Measurements from ENCODE around the gene KCTD10.
"Not testable (repeated sequence)": the region's sequence is repeated elsewhere in the genome, so short reads cannot be mapped to it uniquely, and the experiment has no call there.

The KCTD10 gene

DNA sequence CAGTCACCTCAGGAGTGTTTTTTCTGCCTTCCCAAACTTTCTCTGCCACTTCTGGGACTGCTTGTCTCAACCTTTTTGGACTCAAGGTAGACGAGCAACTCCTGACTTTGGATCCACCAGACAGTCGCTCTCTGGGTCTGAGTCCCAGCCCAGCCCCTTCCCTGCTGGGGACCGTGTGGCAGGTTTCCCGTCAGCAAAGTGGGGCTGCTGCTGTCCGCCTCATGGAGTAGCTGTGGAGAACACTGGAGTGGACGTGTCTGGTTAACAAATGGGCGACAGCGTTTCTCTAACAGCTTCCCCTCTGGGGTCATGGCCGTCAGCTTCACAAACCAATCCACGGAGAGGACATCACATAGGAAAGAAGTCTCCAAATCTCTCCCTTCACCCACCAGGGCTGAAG, 54.8 kb downstream of the KCTD10 start:
- Histone ChIP-seq H3K4me3 (replicated peaks; ENCODE audit: low read depth, low read length) (no peak overlapping the region), H3K36me3 (ENCODE audit: control insufficient read depth, insufficient read depth, low read length) (no peaks in the 10 kb centered on the region), H3K27me3 (replicated peaks; ENCODE audit: control insufficient read depth, insufficient read depth, low read length) (no peaks in the 10 kb centered on the region; the same call in 1 of the 2 replicates)
- no peak for DNase-seq (ENCODE audit: extremely low read depth, insufficient read length)
- TF ChIP-seq, protein P1, sequence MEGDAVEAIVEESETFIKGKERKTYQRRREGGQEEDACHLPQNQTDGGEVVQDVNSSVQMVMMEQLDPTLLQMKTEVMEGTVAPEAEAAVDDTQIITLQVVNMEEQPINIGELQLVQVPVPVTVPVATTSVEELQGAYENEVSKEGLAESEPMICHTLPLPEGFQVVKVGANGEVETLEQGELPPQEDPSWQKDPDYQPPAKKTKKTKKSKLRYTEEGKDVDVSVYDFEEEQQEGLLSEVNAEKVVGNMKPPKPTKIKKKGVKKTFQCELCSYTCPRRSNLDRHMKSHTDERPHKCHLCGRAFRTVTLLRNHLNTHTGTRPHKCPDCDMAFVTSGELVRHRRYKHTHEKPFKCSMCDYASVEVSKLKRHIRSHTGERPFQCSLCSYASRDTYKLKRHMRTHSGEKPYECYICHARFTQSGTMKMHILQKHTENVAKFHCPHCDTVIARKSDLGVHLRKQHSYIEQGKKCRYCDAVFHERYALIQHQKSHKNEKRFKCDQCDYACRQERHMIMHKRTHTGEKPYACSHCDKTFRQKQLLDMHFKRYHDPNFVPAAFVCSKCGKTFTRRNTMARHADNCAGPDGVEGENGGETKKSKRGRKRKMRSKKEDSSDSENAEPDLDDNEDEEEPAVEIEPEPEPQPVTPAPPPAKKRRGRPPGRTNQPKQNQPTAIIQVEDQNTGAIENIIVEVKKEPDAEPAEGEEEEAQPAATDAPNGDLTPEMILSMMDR (IDR thresholded peaks at IDR 0.05; ENCODE audit: insufficient read depth, low read length, poor library complexity, severe bottlenecking), result no peak

GRCh38 chr12:109421355-109422087, 55.6 kb downstream of the KCTD10 start:
- no peak overlapping the region for H3K4me3 ChIP-seq (replicated peaks; ENCODE audit: low read depth, low read length)
- H3K36me3 ChIP-seq (ENCODE audit: control insufficient read depth, insufficient read depth, low read length), result no peaks in the 10 kb centered on the region
- no peaks in the 10 kb centered on the region; the same call in 1 of the 2 replicates for H3K27me3 ChIP-seq (replicated peaks; ENCODE audit: control insufficient read depth, insufficient read depth, low read length)
- no peak for DNase-seq (ENCODE audit: extremely low read depth, insufficient read length)
- TF ChIP-seq, protein P1 (IDR thresholded peaks at IDR 0.05; ENCODE audit: insufficient read depth, low read length, poor library complexity, severe bottlenecking), result no peak

- Histone ChIP-seq H3K4me3 (replicated peaks; ENCODE audit: low read depth, low read length) (no peak overlapping the region), H3K36me3 (ENCODE audit: control insufficient read depth, insufficient read depth, low read length) (no peaks in the 10 kb centered on the region), H3K27me3 (replicated peaks; ENCODE audit: control insufficient read depth, insufficient read depth, low read length) (no peaks in the 10 kb centered on the region; the same call in 1 of the 2 replicates)
- TF ChIP-seq, protein P1 (IDR thresholded peaks at IDR 0.05; ENCODE audit: insufficient read depth, low read length, poor library complexity, severe bottlenecking), result no peak
- no peak for DNase-seq (ENCODE audit: extremely low read depth, insufficient read length)
These were observed 58.1 kb downstream of the KCTD10 start for GRCh38 chr12:109418848-109419480.

- not testable (repeated sequence) for H3K27me3 ChIP-seq (replicated peaks; ENCODE audit: control insufficient read depth, insufficient read depth, low read length); H3K4me3 ChIP-seq (replicated peaks; ENCODE audit: low read depth, low read length); DNase-seq (ENCODE audit: extremely low read depth, insufficient read length); H3K36me3 ChIP-seq (ENCODE audit: control insufficient read depth, insufficient read depth, low read length)
These were observed 71.0 kb downstream of the KCTD10 start for GRCh38 chr12:109406147-109406546.

DNA sequence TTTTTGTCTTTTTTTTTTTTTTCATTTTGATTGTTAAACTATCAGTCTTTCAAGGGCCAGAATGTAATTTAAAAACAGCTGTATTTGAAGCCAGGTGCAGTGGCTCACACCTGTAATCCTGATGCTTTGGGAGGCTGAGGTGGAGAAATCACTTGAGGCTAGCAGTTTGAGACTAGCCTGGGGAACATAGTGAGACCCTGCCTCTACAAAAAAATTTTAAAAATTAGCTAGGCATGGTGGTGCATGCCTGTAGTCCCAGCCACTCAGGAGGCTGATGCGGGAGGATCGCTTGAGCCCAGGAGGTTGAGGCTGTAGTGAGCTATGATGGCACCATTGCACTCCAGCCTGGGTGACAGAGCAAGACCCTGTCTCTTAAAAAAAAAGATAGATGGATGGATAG, 72.3 kb downstream of the KCTD10 start:
- DNase-seq (ENCODE audit: extremely low read depth, insufficient read length); H3K27me3 ChIP-seq (replicated peaks; ENCODE audit: control insufficient read depth, insufficient read depth, low read length); H3K4me3 ChIP-seq (replicated peaks; ENCODE audit: low read depth, low read length); H3K36me3 ChIP-seq (ENCODE audit: control insufficient read depth, insufficient read depth, low read length): not testable (repeated sequence)
